Vagina (tissue), 2 donors: Measurements from ENCODE around the gene FABP1.

Experiments used
- POLR2A ChIP-seq, 2 donors: fragments of 450-650 bp; IDR thresholded peaks; one replicate each; pipeline ENCODE4 v1.6.1; 2017; ENCODE audit warnings: antibody characterized with exemption in 2 of 2, mild to moderate bottlenecking in 2 of 2, moderate library complexity in 2 of 2
- POLR2AphosphoS5 ChIP-seq, 2 donors: sonication (generic); formaldehyde crosslinking; IDR thresholded peaks; one replicate each; pipeline ENCODE4 v1.9.0; 2017; ENCODE audit warnings: antibody characterized with exemption in 2 of 2, mild to moderate bottlenecking in 2 of 2, low read depth in 1 of 2; ENCODE audit not compliant: insufficient read depth in 1 of 2
- TF ChIP-seq, protein P1 (sequence below), 3 experiments: fragments of 450-650 bp in 2 of 3; fragments of 200-600 bp in 1 of 3; sonication (generic) in 1 of 3; IDR thresholded peaks; one replicate each; pipeline ENCODE4 v1.5.1; 2017 to 2019; ENCODE audit warnings: antibody characterized with exemption in 3 of 3, mild to moderate bottlenecking in 2 of 3, moderate library complexity in 2 of 3

DNA sequence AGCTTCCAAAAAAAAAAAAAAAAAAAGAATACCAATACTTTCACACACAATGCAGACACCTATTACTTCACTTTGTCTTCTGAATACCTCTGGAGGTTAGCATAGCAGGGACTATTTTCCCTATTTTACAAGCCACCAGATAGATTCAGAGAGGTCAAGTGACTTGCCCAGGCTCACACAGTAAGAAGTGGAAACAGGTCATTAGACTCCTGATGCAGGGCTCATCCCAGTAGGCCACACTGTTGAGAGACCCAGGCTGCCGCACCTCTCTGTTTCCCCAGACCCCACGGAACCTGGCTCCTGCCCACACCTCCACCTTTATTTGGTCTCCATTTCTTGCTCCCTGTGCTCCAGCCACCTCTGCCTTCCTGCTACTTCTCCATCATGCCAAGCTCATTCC, 40.8 kb downstream of the FABP1 start:
- TF ChIP-seq, protein P1, sequence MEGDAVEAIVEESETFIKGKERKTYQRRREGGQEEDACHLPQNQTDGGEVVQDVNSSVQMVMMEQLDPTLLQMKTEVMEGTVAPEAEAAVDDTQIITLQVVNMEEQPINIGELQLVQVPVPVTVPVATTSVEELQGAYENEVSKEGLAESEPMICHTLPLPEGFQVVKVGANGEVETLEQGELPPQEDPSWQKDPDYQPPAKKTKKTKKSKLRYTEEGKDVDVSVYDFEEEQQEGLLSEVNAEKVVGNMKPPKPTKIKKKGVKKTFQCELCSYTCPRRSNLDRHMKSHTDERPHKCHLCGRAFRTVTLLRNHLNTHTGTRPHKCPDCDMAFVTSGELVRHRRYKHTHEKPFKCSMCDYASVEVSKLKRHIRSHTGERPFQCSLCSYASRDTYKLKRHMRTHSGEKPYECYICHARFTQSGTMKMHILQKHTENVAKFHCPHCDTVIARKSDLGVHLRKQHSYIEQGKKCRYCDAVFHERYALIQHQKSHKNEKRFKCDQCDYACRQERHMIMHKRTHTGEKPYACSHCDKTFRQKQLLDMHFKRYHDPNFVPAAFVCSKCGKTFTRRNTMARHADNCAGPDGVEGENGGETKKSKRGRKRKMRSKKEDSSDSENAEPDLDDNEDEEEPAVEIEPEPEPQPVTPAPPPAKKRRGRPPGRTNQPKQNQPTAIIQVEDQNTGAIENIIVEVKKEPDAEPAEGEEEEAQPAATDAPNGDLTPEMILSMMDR (IDR thresholded peaks at IDR 0.05): no peak
- TF ChIP-seq POLR2A (IDR thresholded peaks at IDR 0.05) (no peak), POLR2AphosphoS5 (IDR thresholded peaks at IDR 0.05; ENCODE audit: insufficient read depth in 1 of 2, low read depth in 1 of 2) (no peak)
